Left colon (tissue), 2 donors: ENCODE results near the gene NKIRAS2. TPM values are rescaled to one million over a fixed set of nuclear protein-coding genes. Genes with fewer than 3 reads are reported as not detected.
A peak's percentile ranks its signal among the peaks of the same experiment; 100 is the strongest.

ENCODE experiments used
- ATAC-seq: fragments of 200-7000 bp; cut with Tn5 transposase; one replicate; pipeline ENCODE4 v1.9.1; 2020; ENCODE audit warnings: mild to moderate bottlenecking, moderate library complexity
- DNase-seq, 2 donors: peaks; one replicate each; pipeline ENCODE4 v3.0.0-alpha.2; 2020
- intact Hi-C, 2 donors: fragments of 100-400 bp; cut with DNase I in 1 of 2; cut with micrococcal nuclease in 1 of 2; formaldehyde crosslinking; loops; one replicate each; pipeline versions ENCODE4 v1.11.2 to v1.14.0; 2022; cut with DNase I, micrococcal nuclease
- total RNA-seq, 2 donors: library from RNA; stranded (reverse); fragmentation: NEBNext Ultra II Directional; extraction: Animal tissue kit (Norgen Biotek cat#: 25700); gene quantifications; one replicate each; pipeline ENCODE4 v1.2.1, GENCODE V29; 2021
- donor health status: DM: no; HTN: no; CAD: no.
- donor health status: DM: yes; HTN: yes; CAD: no.

Gene NKIRAS2
- total RNA-seq, 2 donors from 2014 or later: 29.4 to 31.9 TPM

- ATAC-seq (peak; percentile 79), DNase-seq (peak; percentile 41 to 80)
- intact Hi-C loops: no loop called here
Observed at GRCh38 chr17:42067371-42068091, 47.6 kb downstream of the NKIRAS2 start.

- intact Hi-C loops: no loop called here
- ATAC-seq (peak; percentile 68), DNase-seq (no peak)
Observed at GRCh38 chr17:42068979-42069378, 49.1 kb downstream of the NKIRAS2 start.

GRCh38 chr17:42071810-42072209, 51.9 kb downstream of the NKIRAS2 start:
- ATAC-seq: no peak
- DNase-seq: no peak
- intact Hi-C loops: no loop called here

- intact Hi-C loops: no loop called here
- DNase-seq (peak in 1 of 2 donors; percentile 23), ATAC-seq (peak; percentile 36)
Observed at GRCh38 chr17:42072323-42073187, 52.7 kb downstream of the NKIRAS2 start.

Other genes starting within 250 kb of the NKIRAS2 start
- 100 to 1,000 TPM; 343 to 345 TPM for gene JUP, start 233.4 kb upstream of the NKIRAS2 start, total RNA-seq
- gene P3H4, start 208.1 kb upstream of the NKIRAS2 start, total RNA-seq: 10 to 100 TPM; 10.7 to 15.3 TPM
- gene FKBP10, start 207.1 kb upstream of the NKIRAS2 start, total RNA-seq: 10 to 100 TPM in 1 of 2 donors, 1 to 10 TPM in 1; 4.2 to 10.8 TPM
- gene NT5C3B, start 183.9 kb upstream of the NKIRAS2 start, total RNA-seq: 10 to 100 TPM; 16.0 to 18.8 TPM
- not detected for gene KLHL10, start 182.3 kb upstream of the NKIRAS2 start, total RNA-seq
- gene KLHL11, start 154.7 kb upstream of the NKIRAS2 start, total RNA-seq: 1 to 10 TPM; 6.5 to 8.9 TPM
- 100 to 1,000 TPM in 1 of 2 donors, 10 to 100 TPM in 1; 88.2 to 125 TPM for gene ACLY, start 101.1 kb upstream of the NKIRAS2 start, total RNA-seq
- under 1 TPM; 0.12 to 0.20 TPM for gene ODAD4, start 89.5 kb upstream of the NKIRAS2 start, total RNA-seq
- 10 to 100 TPM; 45.6 to 53.6 TPM for gene CNP, start 53.3 kb upstream of the NKIRAS2 start, total RNA-seq
- 10 to 100 TPM; 76.5 to 84.6 TPM for gene DNAJC7, start 2.7 kb upstream of the NKIRAS2 start, total RNA-seq
- 1 to 10 TPM; 1.8 to 2.5 TPM for gene C17orf113, start 30.5 kb downstream of the NKIRAS2 start, total RNA-seq
- gene ZNF385C, start 78.4 kb downstream of the NKIRAS2 start, total RNA-seq: under 1 TPM; 0.34 to 0.40 TPM
- 10 to 100 TPM; 10.8 to 12.3 TPM for gene DHX58, start 92.6 kb downstream of the NKIRAS2 start, total RNA-seq
- gene KAT2A, start 101.3 kb downstream of the NKIRAS2 start, total RNA-seq: 10 to 100 TPM; 23.6 TPM
- gene HSPB9, start 102.7 kb downstream of the NKIRAS2 start, total RNA-seq: not detected
- 100 to 1,000 TPM; 166 TPM for gene RAB5C, start 134.9 kb downstream of the NKIRAS2 start, total RNA-seq
- under 1 TPM; 0.06 TPM for gene KCNH4, start 161.1 kb downstream of the NKIRAS2 start, total RNA-seq
- gene HCRT, start 165.4 kb downstream of the NKIRAS2 start, total RNA-seq: not detected
- gene GHDC, start 174.4 kb downstream of the NKIRAS2 start, total RNA-seq: 10 to 100 TPM; 19.2 to 25.2 TPM